NT2/D1 (cell line): Measurements from ENCODE around the gene LYAR.

Experiments
- SUZ12 ChIP-seq: IDR thresholded peaks from 2 replicates; pipeline ENCODE4 v1.6.1; 2011; ENCODE audit not compliant: insufficient read length, insufficient read depth; ENCODE audit errors: extremely low read depth
- ZNF274 ChIP-seq: IDR thresholded peaks from 2 replicates; pipeline ENCODE4 v1.6.1; 2011; ENCODE audit warnings: mild to moderate bottlenecking, low read depth, low read length

GRCh38 chr4:4325321-4325720, 35.4 kb upstream of the LYAR start:
- no peak for TF ChIP-seq ZNF274
- no peak for TF ChIP-seq SUZ12
